Body of pancreas (tissue), 4 donors: Measurements from ENCODE around the gene GPD1L. TPM values are rescaled to one million over a fixed set of nuclear protein-coding genes. Genes with fewer than 3 reads are reported as not detected.

Source experiments
- ATAC-seq: fragments of 150-250 bp; one replicate; pipeline ENCODE4 v1.9.1; 2016
- DNase-seq, 4 donors: peaks; one replicate each; pipeline ENCODE4 v3.0.0-alpha.2; 2019
- H3K27ac ChIP-seq, 4 donors: fragments of 200-600 bp; sonication (generic); 1 replicate in 3 of 4; 2 replicates in 1 of 4; pipeline versions ENCODE4 v1.5.1 to v1.6.1; 2016 to 2019; ENCODE audit warnings: mild to moderate bottlenecking in 1 of 4, mixed read lengths in 1 of 4, moderate library complexity in 1 of 4
- H3K27me3 ChIP-seq, 2 donors: fragments of 200-600 bp; sonication (generic); one replicate each; pipeline ENCODE4 v1.6.0; 2016; ENCODE audit warnings: mild to moderate bottlenecking in 1 of 2
- H3K36me3 ChIP-seq, 2 donors: fragments of 200-600 bp; sonication (generic); replicated peaks in 1 of 2; 2 replicates each; pipeline ENCODE4 v1.5.1; 2016; ENCODE audit warnings: low read depth in 2 of 2; ENCODE audit not compliant: insufficient read depth in 1 of 2
- H3K4me1 ChIP-seq: fragments of 200-600 bp; sonication (generic); one replicate; pipeline ENCODE4 v1.6.0; 2016
- H3K4me3 ChIP-seq, 2 donors: fragments of 200-600 bp; sonication (generic); 1 replicate in 1 of 2; 2 replicates in 1 of 2; pipeline ENCODE4 v1.5.1; 2016 to 2019
- H3K9me3 ChIP-seq, 3 donors: fragments of 200-600 bp; sonication (generic); 1 replicate in 2 of 3; 2 replicates in 1 of 3; pipeline ENCODE4 v1.5.1; 2016
- POLR2A ChIP-seq, 3 donors: fragments of 450-650 bp; IDR thresholded peaks; one replicate each; pipeline ENCODE4 v1.6.1; 2016; ENCODE audit warnings: antibody characterized with exemption in 3 of 3, mild to moderate bottlenecking in 2 of 3
- WGBS, 2 donors: methylation state at CpG; one replicate each; pipeline ENCODE4 v1.1.5; 2017; 5-methylcytosine and 5-hydroxymethylcytosine counted together
- intact Hi-C: fragments of 100-400 bp; cut with DNase I; formaldehyde crosslinking; loops from one replicate; pipeline ENCODE4 v1.15.1; 2023
- total RNA-seq, 2 donors: library from RNA; depleted of rRNA; stranded (reverse); fragments of >200 nt; gene quantifications; one replicate each; pipeline ENCODE4 v1.1.0, GENCODE V29; 2016
- TF ChIP-seq, protein P1 (sequence below), 7 experiments: fragments of 450-650 bp in 4 of 7; fragments of 200-600 bp in 3 of 7; sonication (generic) in 3 of 7; IDR thresholded peaks; one replicate each; pipeline ENCODE4 v1.5.1; 2016 to 2019; ENCODE audit warnings: antibody characterized with exemption in 7 of 7

Gene GPD1L
- total RNA-seq, 2 donors from 2014 or later, result 23.6 to 97.6 TPM

DNA sequence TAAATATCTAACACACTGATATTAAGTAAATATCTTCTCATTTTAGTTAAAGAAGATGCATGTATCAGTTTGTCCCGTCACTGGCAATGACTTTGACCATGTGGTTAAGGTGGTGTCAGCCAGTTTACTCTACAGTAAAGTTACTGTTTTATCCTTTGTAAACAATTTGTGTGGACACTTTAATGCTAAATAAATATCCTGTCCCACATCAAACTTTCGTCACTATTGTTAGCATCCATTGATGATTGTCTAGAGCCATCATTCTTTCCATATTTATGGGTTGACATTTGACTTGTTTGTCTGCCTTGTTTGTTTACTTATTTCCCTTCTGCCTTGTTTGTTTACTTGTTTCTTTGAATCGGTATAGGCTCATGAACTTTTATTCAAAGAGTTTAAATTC is 11.0 kb upstream of the GPD1L start:
- DNase-seq (no peak), ATAC-seq (no peak)
- Histone ChIP-seq H3K27me3 (no peaks in the 10 kb centered on the region), H3K27ac (no peak overlapping the region), H3K4me3 (no peak overlapping the region), H3K36me3 (no peaks in the 10 kb centered on the region), H3K9me3 (peaks cover 0 to 1% (median 0%) of the 10 kb centered on the region in 3 donors), H3K4me1 (no peaks in the 10 kb centered on the region)
- TF ChIP-seq, protein P1, sequence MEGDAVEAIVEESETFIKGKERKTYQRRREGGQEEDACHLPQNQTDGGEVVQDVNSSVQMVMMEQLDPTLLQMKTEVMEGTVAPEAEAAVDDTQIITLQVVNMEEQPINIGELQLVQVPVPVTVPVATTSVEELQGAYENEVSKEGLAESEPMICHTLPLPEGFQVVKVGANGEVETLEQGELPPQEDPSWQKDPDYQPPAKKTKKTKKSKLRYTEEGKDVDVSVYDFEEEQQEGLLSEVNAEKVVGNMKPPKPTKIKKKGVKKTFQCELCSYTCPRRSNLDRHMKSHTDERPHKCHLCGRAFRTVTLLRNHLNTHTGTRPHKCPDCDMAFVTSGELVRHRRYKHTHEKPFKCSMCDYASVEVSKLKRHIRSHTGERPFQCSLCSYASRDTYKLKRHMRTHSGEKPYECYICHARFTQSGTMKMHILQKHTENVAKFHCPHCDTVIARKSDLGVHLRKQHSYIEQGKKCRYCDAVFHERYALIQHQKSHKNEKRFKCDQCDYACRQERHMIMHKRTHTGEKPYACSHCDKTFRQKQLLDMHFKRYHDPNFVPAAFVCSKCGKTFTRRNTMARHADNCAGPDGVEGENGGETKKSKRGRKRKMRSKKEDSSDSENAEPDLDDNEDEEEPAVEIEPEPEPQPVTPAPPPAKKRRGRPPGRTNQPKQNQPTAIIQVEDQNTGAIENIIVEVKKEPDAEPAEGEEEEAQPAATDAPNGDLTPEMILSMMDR (IDR thresholded peaks at IDR 0.05), result no peak
- TF ChIP-seq POLR2A (IDR thresholded peaks at IDR 0.05), result no peak
- 38 to 54% methylated on average over 3 of the region's 3 CpGs for WGBS, 2 donors
- intact Hi-C loops, result no loop called here

DNA sequence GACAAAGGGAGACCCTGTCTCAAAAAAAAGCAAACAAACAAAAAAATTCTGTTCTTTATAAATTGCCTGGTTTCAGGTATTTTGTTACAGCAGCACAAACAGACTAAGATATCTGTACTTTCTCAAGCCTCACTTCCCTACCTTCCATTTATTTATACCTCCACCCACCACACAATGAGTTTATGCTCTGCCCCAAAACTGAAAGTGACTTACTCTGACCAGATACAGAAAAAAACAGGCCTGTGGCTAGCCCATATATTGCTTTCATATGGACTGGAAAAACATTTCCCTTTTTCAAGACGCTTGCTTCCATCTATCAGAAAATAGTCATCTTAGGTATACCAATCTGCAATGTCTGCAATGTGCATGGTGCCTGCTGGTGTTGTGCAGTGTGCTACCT is 8.7 kb upstream of the GPD1L start:
- Histone ChIP-seq H3K4me3 (no peak overlapping the region), H3K27me3 (no peaks in the 10 kb centered on the region), H3K36me3 (no peaks in the 10 kb centered on the region), H3K4me1 (no peaks in the 10 kb centered on the region), H3K27ac (no peak overlapping the region), H3K9me3 (peaks cover 0 to 8% (median 0%) of the 10 kb centered on the region in 3 donors)
- 74 to 92% methylated on average over 1 of the region's 1 CpG for WGBS, 2 donors
- TF ChIP-seq, protein P1 (IDR thresholded peaks at IDR 0.05), result no peak
- no peak for TF ChIP-seq POLR2A (IDR thresholded peaks at IDR 0.05)
- intact Hi-C loops, result no loop called here
- ATAC-seq, result no peak
- no peak for DNase-seq

DNA sequence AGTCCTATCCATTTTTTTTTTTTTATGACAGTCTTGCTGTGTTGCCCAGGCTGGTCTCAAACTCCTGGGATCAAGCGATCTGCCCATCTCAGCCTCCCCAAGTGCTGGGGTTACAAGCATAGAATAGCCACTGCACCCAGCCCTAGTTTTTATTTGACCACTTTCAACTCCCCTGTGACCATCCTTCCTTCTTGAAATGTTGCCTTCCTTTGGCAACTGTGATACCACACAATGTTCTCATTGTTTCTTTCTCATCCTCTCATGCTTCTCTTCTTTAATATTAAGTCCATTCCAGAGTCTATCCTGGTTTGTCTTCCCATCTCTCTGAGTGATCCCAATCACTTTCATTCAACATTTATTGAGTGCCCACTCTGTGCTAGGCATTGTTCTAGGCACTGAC is 7.9 kb upstream of the GPD1L start:
- no peak for TF ChIP-seq POLR2A (IDR thresholded peaks at IDR 0.05)
- TF ChIP-seq, protein P1 (IDR thresholded peaks at IDR 0.05), result no peak
- intact Hi-C loops, result no loop called here

DNA sequence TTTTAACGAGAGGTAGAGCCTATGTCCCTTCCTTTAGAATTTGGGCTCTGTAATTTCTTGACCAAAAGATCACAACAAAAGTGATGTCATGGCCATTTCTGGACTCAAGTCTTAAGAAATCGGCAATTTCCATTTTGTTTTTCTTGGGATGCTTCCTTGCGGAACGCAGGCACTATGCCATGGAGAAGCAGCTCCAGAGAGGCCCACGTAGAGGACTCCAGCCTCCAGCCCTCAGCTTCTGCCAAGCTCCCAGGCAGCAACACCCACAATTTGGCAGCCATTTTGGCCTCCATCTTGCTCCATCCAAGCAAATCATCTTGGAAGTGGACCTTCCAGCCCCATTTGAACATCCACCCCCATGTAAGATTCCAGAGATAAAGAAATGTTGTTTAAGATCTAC is 6.0 kb upstream of the GPD1L start:
- Histone ChIP-seq H3K4me1 (no peaks in the 10 kb centered on the region), H3K36me3 (no peaks in the 10 kb centered on the region), H3K27me3 (no peaks in the 10 kb centered on the region), H3K4me3 (no peak overlapping the region), H3K9me3 (peaks cover 0 to 8% (median 0%) of the 10 kb centered on the region in 3 donors), H3K27ac (no peak overlapping the region)
- intact Hi-C loops, result no loop called here
- DNase-seq (no peak), ATAC-seq (no peak)
- 73 to 85% methylated on average over 5 of the region's 5 CpGs for WGBS, 2 donors
- TF ChIP-seq, protein P1 (IDR thresholded peaks at IDR 0.05), result no peak
- TF ChIP-seq POLR2A (IDR thresholded peaks at IDR 0.05), result no peak

More for the DNA sequence above, 7.9 kb upstream of the GPD1L start:
- Histone ChIP-seq H3K27ac (no peak overlapping the region), H3K4me1 (no peaks in the 10 kb centered on the region), H3K9me3 (peaks cover 0 to 8% (median 0%) of the 10 kb centered on the region in 3 donors), H3K27me3 (no peaks in the 10 kb centered on the region), H3K36me3 (no peaks in the 10 kb centered on the region), H3K4me3 (no peak overlapping the region)
- ATAC-seq (no peak), DNase-seq (no peak)
- WGBS, 2 donors, result 93 to 100% methylated on average over 1 of the region's 1 CpG

DNA sequence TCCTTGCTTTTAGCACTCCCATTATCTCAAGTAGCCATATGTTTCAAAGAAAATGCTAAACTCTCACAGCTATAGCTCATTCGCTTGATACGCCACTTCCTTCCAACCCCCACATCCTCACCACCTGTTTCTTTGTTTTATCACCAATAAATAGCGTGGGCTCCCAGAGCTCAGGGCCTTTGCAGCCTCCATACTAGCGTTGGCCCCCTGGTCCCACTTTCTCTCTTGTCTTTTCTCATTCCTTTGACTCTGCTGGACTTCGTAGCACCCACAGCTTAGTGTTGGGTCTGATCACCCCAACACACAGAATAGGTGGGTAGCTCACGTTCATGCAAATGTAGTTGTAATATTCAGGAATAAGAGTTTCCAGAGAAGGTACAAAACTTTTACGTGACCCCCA is 4.1 kb upstream of the GPD1L start:
- H3K4me3 ChIP-seq, result no peak overlapping the region
- 90 to 92% methylated on average over 7 of the region's 7 CpGs for WGBS, 2 donors
- H3K4me1 ChIP-seq, result peaks cover 8% of the 10 kb centered on the region
- H3K36me3 ChIP-seq, result no peaks in the 10 kb centered on the region
- H3K9me3 ChIP-seq, result peaks cover 0 to 8% (median 0%) of the 10 kb centered on the region in 3 donors
- H3K27me3 ChIP-seq, result no peaks in the 10 kb centered on the region
- DNase-seq, result no peak
- TF ChIP-seq, protein P1 (IDR thresholded peaks at IDR 0.05), result no peak
- intact Hi-C loops, result no loop called here
- H3K27ac ChIP-seq, result no peak overlapping the region
- no peak for ATAC-seq
